ENCODE measurements around the gene RAPGEF1. TPM values are rescaled to one million over a fixed set of nuclear protein-coding genes. Genes with fewer than 3 reads are reported as not detected.

The RAPGEF1 gene
- total RNA-seq, 1 experiment from 2014 or later, result 55.6 TPM

DNA sequence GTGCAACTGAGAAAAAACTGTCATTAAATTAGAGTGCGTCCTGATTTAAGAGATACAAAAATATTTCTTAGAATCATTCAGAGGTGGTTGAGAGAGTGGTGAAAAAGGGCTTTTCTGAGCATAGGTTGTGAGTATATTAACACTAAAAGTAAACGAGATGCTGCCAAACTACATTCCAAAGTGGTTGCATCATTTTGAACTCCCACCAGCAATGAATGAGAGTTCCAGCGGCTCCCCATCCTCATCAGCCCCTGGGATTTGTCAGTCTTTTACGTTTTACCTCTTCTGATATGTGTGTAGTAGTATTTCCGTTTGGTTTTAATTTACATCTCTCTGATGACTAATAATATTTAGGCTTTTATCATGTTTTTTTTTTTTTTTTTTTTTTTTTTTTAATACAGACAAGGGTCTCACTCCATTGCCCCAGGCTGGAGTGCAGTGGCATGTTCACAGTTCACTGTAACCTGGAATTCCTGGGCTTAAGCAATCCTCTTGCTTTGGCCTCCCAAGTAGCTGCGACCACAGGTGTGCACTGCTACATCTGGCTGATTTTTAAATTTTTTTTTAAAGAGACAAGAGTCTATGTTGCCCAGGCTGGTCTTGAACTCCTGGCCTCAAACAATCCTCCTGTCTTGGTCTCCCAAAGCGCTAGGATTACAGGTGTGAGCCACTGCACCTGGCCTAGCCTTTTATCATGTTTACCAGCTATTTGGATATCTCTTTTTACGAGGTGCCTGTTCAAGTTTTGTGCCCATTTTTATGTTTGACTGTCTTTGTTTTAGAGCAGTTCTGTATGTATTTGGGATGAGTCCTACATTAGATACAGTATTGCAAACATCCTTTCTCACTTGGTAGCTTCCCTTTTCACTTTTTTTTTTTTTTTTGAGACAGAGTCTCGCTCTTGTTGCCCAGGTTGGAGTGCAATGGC is 177.6 kb downstream of the RAPGEF1 start:
- peaks cover 7% of the 10 kb centered on the region in 2 experiments for H3K4me1 Mint-ChIP-seq
- Histone ChIP-seq H3K9ac (ENCODE audit: extremely low read depth, insufficient read length, low read length) (no peak overlapping the region), H3K27ac (ENCODE audit: insufficient read length, low read depth, low read length) (no peak overlapping the region), H3K18ac (ENCODE audit: insufficient read length, low read depth, low read length) (no peak overlapping the region), H3K14ac (ENCODE audit: insufficient read depth, low read length) (no peak overlapping the region), H3K9me3 (ENCODE audit: control insufficient read depth, low read depth, low read length) (peaks cover 6% of the 10 kb centered on the region), H4K20me1 (ENCODE audit: control insufficient read depth, insufficient read depth, insufficient read length) (no peaks in the 10 kb centered on the region), H4K91ac (ENCODE audit: insufficient read length, low read depth, low read length) (no peak overlapping the region), H2AFZ (ENCODE audit: low read length) (no peak overlapping the region), H3K4me2 (ENCODE audit: insufficient read depth, insufficient read length, low read length) (no peak overlapping the region), H2BK120ac (ENCODE audit: low read depth, low read length, poor library complexity, severe bottlenecking) (no peak overlapping the region), H2BK15ac (ENCODE audit: low read depth, low read length) (no peak overlapping the region), H2AK5ac (ENCODE audit: insufficient read length, low read length) (no peak overlapping the region), H3K79me2 (ENCODE audit: insufficient read depth, low read length) (no peaks in the 10 kb centered on the region), H3K27me3 (ENCODE audit: insufficient read depth, low read length) (no peaks in the 10 kb centered on the region), H3T11ph (ENCODE audit: low read length) (no peak overlapping the region), H3K23me2 (ENCODE audit: insufficient read length, low read depth, low read length, poor library complexity, severe bottlenecking) (no peaks in the 10 kb centered on the region), H2BK12ac (ENCODE audit: insufficient read length, low read depth, low read length) (no peak overlapping the region), H2BK5ac (ENCODE audit: insufficient read length, low read length) (no peak overlapping the region), H2BK20ac (ENCODE audit: low read depth, low read length, poor library complexity, severe bottlenecking) (no peak overlapping the region), H3K56ac (ENCODE audit: insufficient read length, low read depth, low read length) (no peak overlapping the region), H3K79me1 (ENCODE audit: insufficient read depth, low read depth, low read length, poor library complexity, severe bottlenecking) (no peaks in the 10 kb centered on the region), H4K8ac (replicated peaks; ENCODE audit: insufficient read length, low read depth, low read length) (no peak overlapping the region), H3K23ac (ENCODE audit: insufficient read length, low read depth, low read length) (no peak overlapping the region), H3K4me1 (ENCODE audit: insufficient read depth, low read length) (no peaks in the 10 kb centered on the region), H4K5ac (ENCODE audit: insufficient read length, low read depth, low read length) (no peak overlapping the region), H3K4ac (ENCODE audit: low read depth, low read length) (no peak overlapping the region)
- WGBS (ENCODE audit: extremely low coverage, insufficient read length, low lambda C conversion rate), result no CpG with 5 or more reads among the region's 9 CpGs
- H3K27me3 Mint-ChIP-seq (ENCODE audit: low read depth), result peaks cover 3% of the 10 kb centered on the region
- H3K9me3 Mint-ChIP-seq, result peaks cover 40 to 51% of the 10 kb centered on the region in 2 experiments
- TF ChIP-seq, protein P1, sequence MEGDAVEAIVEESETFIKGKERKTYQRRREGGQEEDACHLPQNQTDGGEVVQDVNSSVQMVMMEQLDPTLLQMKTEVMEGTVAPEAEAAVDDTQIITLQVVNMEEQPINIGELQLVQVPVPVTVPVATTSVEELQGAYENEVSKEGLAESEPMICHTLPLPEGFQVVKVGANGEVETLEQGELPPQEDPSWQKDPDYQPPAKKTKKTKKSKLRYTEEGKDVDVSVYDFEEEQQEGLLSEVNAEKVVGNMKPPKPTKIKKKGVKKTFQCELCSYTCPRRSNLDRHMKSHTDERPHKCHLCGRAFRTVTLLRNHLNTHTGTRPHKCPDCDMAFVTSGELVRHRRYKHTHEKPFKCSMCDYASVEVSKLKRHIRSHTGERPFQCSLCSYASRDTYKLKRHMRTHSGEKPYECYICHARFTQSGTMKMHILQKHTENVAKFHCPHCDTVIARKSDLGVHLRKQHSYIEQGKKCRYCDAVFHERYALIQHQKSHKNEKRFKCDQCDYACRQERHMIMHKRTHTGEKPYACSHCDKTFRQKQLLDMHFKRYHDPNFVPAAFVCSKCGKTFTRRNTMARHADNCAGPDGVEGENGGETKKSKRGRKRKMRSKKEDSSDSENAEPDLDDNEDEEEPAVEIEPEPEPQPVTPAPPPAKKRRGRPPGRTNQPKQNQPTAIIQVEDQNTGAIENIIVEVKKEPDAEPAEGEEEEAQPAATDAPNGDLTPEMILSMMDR (conservative IDR thresholded peaks at IDR 0.05), result no peak
- no peak for DNase-seq
- H3K36me3 Mint-ChIP-seq (ENCODE audit: insufficient read depth in 1 of 3, low read depth in 3 of 3), result peaks cover 5 to 16% (median 6%) of the 10 kb centered on the region in 3 experiments; a peak in 5 of 7 replicates
- H3K4me3 Mint-ChIP-seq, result no peak overlapping the region
- H3K27ac Mint-ChIP-seq, result peak overlapping the region in 2 of 3 experiments; percentile 41 to 54; a peak in 2 of 7 replicates

Data from H9 (cell line).